ENCODE measurements around the gene FOXP1.
A peak's percentile ranks its signal among the peaks of the same experiment; 100 is the strongest.

Gene FOXP1

GRCh38 chr3:71564361-71564760, 19.2 kb downstream of the FOXP1 start:
- no peak for DNase-seq (ENCODE audit: low read depth)

DNA sequence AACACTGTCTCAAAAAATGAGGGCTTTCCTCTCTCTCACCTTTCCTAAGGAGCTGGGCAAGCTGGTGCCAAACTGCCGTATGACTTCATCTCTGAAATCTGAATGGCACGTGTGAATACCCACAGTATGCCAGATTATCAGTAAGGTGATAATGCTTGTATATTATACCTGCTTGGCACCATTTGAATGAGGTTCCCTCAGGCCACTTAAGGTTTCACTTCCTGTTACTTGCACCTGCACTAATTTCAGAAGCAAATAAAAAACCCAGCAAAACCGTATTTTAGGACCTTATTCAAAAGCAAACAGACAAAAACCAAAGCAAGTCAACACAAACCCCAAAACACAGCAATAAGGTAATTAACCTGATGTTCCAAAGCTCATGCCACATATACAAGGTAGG, 19.7 kb downstream of the FOXP1 start:
- DNase-seq (ENCODE audit: low read depth), result no peak

DNA sequence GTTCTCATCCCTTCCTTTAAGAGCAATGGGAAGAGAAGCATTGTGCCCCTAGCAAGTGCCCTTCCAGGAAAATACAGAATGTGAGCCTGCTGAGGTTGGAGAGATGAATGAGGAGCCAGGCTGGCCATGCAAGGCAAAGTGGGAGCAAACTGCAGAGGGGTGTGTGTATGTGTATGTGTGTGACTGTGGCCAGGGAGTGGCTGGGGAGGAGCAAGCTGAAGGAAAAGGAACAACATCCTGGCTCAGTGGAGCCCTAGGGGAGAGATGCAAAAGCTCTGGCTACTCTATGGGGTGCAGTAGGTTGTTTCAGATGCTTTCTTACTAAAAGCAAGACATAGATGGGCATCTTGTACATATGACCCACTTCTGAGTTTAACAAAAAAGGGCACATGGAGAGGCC, 20.6 kb downstream of the FOXP1 start:
- no peak for DNase-seq (ENCODE audit: low read depth)

- DNase-seq (ENCODE audit: low read depth), result no peak
Observed at GRCh38 chr3:71560665-71561064, 22.9 kb downstream of the FOXP1 start.

DNA sequence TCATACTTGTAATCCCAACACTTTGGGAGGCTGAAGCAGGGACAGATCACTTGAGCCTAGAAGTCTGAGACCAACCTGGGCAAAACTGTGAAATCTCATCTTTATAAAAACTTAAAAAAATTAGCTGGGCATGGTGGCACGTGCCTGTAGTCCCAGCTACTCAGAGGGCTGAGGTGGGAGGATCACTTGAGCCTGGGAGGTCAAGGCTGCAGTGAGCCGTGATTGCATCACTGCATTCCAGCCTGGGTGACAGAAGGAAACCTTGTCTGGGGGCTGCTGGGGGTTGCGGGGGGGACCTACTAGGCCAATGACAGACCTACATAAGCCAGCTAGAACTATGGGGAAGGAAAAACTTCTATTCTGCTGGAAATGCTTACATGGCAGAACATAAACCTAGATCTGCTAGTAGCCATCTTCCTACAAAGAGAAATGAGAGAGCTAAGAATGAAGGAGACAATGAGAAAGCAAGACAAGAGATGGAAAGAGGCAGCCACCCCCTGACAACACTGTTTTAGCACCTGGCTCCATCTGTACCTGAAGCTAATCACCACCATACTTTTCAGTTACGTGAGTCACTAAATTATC, 23.9 kb downstream of the FOXP1 start:
- no peak for DNase-seq (ENCODE audit: low read depth)

GRCh38 chr3:71559021-71559420, 24.5 kb downstream of the FOXP1 start:
- DNase-seq (ENCODE audit: low read depth), result no peak

GRCh38 chr3:71554649-71555048, 28.9 kb downstream of the FOXP1 start:
- no peak for DNase-seq (ENCODE audit: low read depth)

- no peak for DNase-seq (ENCODE audit: low read depth)
Observed at GRCh38 chr3:71551311-71551919, 32.1 kb downstream of the FOXP1 start.

DNA sequence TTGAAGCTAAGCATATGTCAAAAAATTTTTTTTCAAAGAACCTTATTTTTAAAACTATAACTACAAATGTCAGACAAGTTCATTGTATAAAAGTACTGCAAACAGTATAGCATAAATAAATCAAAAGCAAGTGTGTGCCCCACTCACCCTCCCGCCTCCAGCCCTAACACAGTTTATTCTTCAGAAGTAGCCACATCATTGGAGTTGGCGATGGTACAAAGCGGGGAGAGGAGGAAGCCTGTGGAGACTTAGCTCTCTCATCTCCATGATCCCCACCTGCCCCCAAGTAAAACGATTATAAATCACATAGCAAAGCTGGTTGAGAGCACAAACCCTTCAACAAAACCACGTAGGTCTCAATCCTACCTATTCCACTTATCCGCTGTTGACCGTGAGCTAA, 33.6 kb downstream of the FOXP1 start:
- DNase-seq (ENCODE audit: low read depth), result no peak

GRCh38 chr3:71548705-71549384, 34.7 kb downstream of the FOXP1 start:
- no peak for DNase-seq (ENCODE audit: low read depth)

GRCh38 chr3:71547249-71548198, 36.0 kb downstream of the FOXP1 start:
- DNase-seq (ENCODE audit: low read depth), result no peak

GRCh38 chr3:71546821-71547220, 36.7 kb downstream of the FOXP1 start:
- no peak for DNase-seq (ENCODE audit: low read depth)

GRCh38 chr3:71545330-71545729, 38.2 kb downstream of the FOXP1 start:
- DNase-seq (ENCODE audit: low read depth), result no peak

- no peak for DNase-seq (ENCODE audit: low read depth)
Observed at GRCh38 chr3:71543371-71544016, 40.0 kb downstream of the FOXP1 start.

GRCh38 chr3:71542521-71543370, 40.8 kb downstream of the FOXP1 start:
- peak; percentile 89 for DNase-seq (ENCODE audit: low read depth)

DNA sequence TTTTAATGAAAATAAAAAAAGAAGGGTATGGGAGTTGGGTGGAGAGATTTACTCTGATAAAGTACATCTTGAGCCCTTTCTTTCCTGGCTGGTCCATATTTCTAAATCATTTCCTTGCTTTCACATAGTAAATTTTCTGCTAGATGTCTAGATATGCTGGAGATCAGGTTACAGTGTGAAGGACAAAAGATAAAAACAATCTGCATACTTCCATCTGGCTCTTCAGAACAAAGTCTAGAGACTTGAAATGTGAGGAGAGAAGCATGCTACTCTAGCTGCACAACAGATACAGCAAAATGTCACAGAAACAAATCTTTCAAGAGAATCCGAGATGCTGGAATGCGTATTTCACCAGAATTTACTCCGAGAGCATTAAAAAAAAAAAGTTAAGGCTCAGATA, 42.2 kb downstream of the FOXP1 start:
- no peak for DNase-seq (ENCODE audit: low read depth)

- DNase-seq (ENCODE audit: low read depth), result peak; percentile 96
Observed at GRCh38 chr3:71537211-71537611, 46.3 kb downstream of the FOXP1 start.

DNA sequence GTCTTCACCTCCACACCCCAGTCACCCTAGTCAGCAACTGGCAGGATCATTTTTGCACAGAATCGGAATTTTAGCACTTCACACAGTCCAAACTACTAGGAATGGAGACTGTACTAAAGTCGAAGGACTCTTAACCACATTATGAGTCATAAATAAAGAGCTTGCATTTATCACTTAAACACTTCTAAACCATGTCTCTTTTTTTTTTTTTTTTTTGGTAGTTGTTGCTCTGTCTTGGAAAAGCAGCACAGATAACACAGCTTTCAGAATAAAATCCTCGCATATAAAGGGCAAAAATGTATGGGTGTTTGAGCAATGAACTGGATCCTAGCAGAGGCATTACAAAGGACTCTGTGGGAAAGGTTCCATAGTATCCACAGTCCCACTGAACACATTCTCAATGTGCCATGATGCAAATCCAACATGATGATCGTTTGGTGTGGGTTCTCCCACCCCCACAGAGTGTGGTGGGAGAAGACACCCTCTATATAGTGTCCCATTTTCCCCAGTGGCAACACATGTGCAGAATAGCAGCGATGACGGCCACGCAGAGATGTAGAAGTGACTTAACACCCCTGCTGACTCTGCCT, 47.1 kb downstream of the FOXP1 start:
- DNase-seq (ENCODE audit: low read depth), result peak; percentile 50

- DNase-seq (ENCODE audit: low read depth), result no peak
Observed at GRCh38 chr3:71533588-71533987, 49.9 kb downstream of the FOXP1 start.

DNA sequence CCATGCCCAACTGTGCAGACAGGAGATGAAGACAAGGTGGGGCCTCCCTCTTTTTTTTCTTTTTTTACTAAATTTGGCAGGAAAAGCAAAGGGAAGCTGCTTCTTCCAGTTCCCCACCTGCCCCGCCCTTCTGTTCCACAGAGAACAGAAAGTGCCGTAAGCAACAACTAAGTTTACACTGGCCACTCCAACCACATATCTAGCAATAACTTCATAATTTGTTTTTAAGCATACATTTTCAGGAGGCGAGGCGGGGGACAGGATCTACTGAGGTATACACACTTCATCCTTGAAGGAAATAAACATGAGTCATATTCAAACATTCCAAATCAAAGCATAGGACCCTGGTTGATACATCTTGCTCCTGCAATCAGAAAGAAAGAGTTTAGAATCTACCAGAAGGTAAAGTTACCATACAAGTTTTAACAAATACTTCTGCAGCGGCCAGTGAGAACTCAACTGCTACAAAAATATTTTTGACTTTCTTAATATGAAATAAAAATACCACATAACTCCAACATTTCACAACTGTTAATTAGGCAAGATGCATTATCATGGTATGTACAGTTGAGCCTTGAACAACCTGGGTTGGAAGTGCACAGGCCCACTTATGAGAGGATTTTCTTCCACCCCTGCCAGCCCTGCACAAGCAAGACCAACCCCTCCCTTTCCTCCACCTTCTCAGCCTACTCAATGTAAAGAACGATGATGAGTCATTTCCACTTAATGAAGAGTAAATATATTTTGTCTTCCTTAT, 50.7 kb downstream of the FOXP1 start:
- no peak for DNase-seq (ENCODE audit: low read depth)

All from stromal cell of bone marrow (primary cell).